Motor neuron (in vitro differentiated cells): ENCODE results near the gene ZNF792. TPM values are rescaled to one million over a fixed set of nuclear protein-coding genes. Genes with fewer than 3 reads are reported as not detected.
A peak's percentile ranks its signal among the peaks of the same experiment; 100 is the strongest.
"Not testable (repeated sequence)": the region's sequence is repeated elsewhere in the genome, so short reads cannot be mapped to it uniquely, and the experiment has no call there.

Source experiments
- ATAC-seq, 8 experiments: fragments of 200-7000 bp; cut with Tn5 transposase; replicated peaks in 6 of 8; 2 replicates each; pipeline ENCODE4 v1.8.0; 2021; ENCODE audit warnings: mild to moderate bottlenecking in 8 of 8, moderate library complexity in 8 of 8
- H3K27ac ChIP-seq, 2 donors: fragments of 250-450 bp; sonication (Bioruptor Pico); 2 replicates each; pipeline ENCODE4 v1.9.0; 2021; ENCODE audit warnings: antibody characterized with exemption in 2 of 2, mild to moderate bottlenecking in 2 of 2, moderate library complexity in 1 of 2
- H3K4me1 ChIP-seq, 2 donors: fragments of 250-450 bp; sonication (Bioruptor Pico); replicated peaks in 1 of 2; 2 replicates each; pipeline ENCODE4 v1.6.1; 2021; ENCODE audit warnings: antibody characterized with exemption in 2 of 2, mild to moderate bottlenecking in 2 of 2, moderate library complexity in 1 of 2
- H3K4me3 ChIP-seq, 5 donors: fragments of 250-450 bp; sonication (Bioruptor Pico); 2 replicates each; pipeline ENCODE4 v1.9.0; 2021; ENCODE audit warnings: antibody characterized with exemption in 5 of 5, mild to moderate bottlenecking in 5 of 5, moderate library complexity in 4 of 5
- WGBS, 10 experiments: fragments of 450-650 bp; shearing (Covaris generic); methylation state at CpG; one replicate each; pipeline ENCODE4 v1.0.0; 2022; 5-methylcytosine and 5-hydroxymethylcytosine counted together
- in situ Hi-C, 9 experiments: fragments of 400-800 bp; cut with MboI; loops; one replicate each; pipeline ENCODE4 v1.15.0; 2021; ENCODE audit warnings: low sequenced_read_pairs in 9 of 9, low pct_unique_long_range_greater_than_20kb in 2 of 9; ENCODE audit not compliant: unreplicated experiment in 9 of 9
- total RNA-seq, 8 experiments: library from RNA; unstranded; fragments of 300-600 nt; gene quantifications; 2 replicates each; pipeline versions ENCODE4 v1.2.3 to v1.2.4, GENCODE V29; 2022

Gene ZNF792
- total RNA-seq, 8 experiments from 2014 or later: 2.4 to 5.2 (median 4.2) TPM

GRCh38 chr19:35005256-35005977, 41.4 kb upstream of the ZNF792 start:
- in situ Hi-C loops: no loop called here
- Histone ChIP-seq H3K27ac (no peak overlapping the region), H3K4me3 (no peak overlapping the region), H3K4me1 (peaks cover 8 to 16% of the 10 kb centered on the region in 2 donors)
- no peak for ATAC-seq
- WGBS, 10 experiments: 61 to 100% (median 93%) methylated on average over 1 to 3 of the region's 11 CpGs; no CpG with 5 or more reads in 3 of the 10 experiments

- in situ Hi-C loops: no loop called here
- no peak for ATAC-seq
- Histone ChIP-seq H3K4me3 (no peak overlapping the region), H3K27ac (no peak overlapping the region), H3K4me1 (peaks cover 8 to 16% of the 10 kb centered on the region in 2 donors)
- 86 to 100% (median 100%) methylated on average over 1 to 6 of the region's 18 CpGs; no CpG with 5 or more reads in 5 of the 10 experiments for WGBS, 10 experiments
Observed at GRCh38 chr19:35004517-35005255, 40.7 kb upstream of the ZNF792 start.

GRCh38 chr19:35002037-35002535, 38.1 kb upstream of the ZNF792 start:
- Histone ChIP-seq H3K27ac (no peak overlapping the region), H3K4me3 (no peak overlapping the region), H3K4me1 (peaks cover 15 to 21% of the 10 kb centered on the region in 2 donors)
- in situ Hi-C loops: no loop called here
- 76 to 98% (median 88%) methylated on average over 3 to 10 of the region's 11 CpGs; no CpG with 5 or more reads in 6 of the 10 experiments for WGBS, 10 experiments
- no peak for ATAC-seq

DNA sequence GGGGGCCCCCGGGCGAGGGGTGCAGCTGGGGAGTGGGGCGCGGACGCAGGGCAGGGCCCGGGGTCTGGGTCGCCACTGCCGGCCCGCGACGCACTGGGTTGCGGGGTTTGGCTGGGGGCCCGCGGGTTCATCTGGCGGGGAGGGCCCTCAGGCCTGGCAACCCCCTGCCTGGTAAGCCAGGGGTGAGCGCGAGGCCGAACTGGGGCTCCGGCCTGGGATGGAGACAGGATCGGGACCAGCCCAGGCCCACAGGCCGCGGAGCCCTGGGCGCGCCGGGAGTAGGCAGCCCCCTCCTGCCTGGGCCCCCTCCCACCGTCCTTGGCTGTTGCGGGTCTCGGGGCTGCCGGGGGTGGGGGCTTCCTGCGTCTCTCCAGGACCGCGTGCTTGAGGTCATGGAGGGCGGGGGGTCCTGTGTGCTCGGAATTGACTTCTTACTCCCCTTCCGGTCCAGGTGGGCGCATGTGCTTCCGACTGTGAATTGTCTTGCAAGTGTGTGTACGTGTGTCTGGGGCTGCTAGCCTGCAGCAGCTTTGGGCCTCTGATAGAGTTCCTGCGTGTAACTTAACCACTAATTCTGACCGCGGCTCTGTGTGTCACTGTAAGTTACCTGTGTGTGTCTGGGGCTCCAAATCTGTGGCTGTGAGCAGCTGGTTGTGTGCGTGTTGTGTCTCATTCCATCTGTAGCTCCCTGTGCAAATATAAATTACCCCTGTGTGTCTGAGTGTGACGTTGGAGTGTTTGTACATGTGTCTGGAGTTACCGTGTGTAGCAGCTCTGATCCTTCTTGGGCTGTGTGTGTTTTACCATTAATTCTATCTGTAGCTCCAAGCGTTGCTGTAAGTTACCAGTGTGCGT, 36.8 kb upstream of the ZNF792 start:
- peak; percentile 3 to 36 (median 21) for ATAC-seq

DNA sequence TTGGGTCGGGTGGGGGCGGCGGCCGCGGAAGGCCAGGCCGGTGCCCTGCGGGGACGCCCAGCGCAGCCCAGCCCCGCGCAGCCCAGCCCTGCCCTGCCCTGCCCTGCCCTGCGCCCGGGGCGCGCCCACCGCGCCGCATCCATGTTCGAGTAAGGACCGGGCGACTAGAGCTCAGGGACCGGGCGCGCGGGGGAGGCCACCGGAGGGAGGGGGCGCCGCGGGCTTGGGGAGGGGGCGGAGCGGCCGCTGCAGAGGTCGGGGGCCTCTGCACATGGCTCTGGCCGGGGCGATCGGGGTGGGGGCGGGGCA, 36.3 kb upstream of the ZNF792 start:
- Histone ChIP-seq H3K4me1 (peaks cover 15 to 21% of the 10 kb centered on the region in 2 donors), H3K27ac (peak overlapping the region; percentile 79 to 92), H3K4me3 (peak overlapping the region; percentile 71 to 80 (median 77))
- ATAC-seq: peak in 6 of 8 experiments; percentile 66 to 83 (median 78)
- no CpG with 5 or more reads among the region's 37 CpGs for WGBS, 10 experiments
- in situ Hi-C loops: no loop called here

More for the DNA sequence above, 36.8 kb upstream of the ZNF792 start:
- Histone ChIP-seq H3K27ac (peak overlapping the region; percentile 79 to 92), H3K4me3 (peak overlapping the region; percentile 71 to 80 (median 77)), H3K4me1 (peaks cover 15 to 21% of the 10 kb centered on the region in 2 donors)
- in situ Hi-C loops: no loop called here
- WGBS, 10 experiments: 0 to 10% (median 5%) methylated on average over 2 to 8 of the region's 46 CpGs; no CpG with 5 or more reads in 5 of the 10 experiments

- peak; percentile 74 to 87 (median 79) for ATAC-seq
- Histone ChIP-seq H3K27ac (peak within 1 kb of the TSS; percentile 79 to 92), H3K4me3 (peak within 1 kb of the TSS; percentile 71 to 80 (median 77)), H3K4me1 (peaks cover 15 to 21% of the 10 kb centered on the region in 2 donors)
- WGBS, 10 experiments: 0 to 32% (median 0%) methylated on average over 1 to 4 of the region's 45 CpGs; no CpG with 5 or more reads in 4 of the 10 experiments
- in situ Hi-C loops: no loop called here
Observed at GRCh38 chr19:34999498-35000337, 35.7 kb upstream of the ZNF792 start, which contains the start of gene GRAMD1A. TSS of gene GRAMD1A (plus strand) at chr19:35000323. CDS start at chr19:35000479, 156 bp downstream.

- Histone ChIP-seq H3K4me3 (peak overlapping the region; percentile 71 to 80 (median 77)), H3K4me1 (peaks cover 15 to 21% of the 10 kb centered on the region in 2 donors), H3K27ac (peak overlapping the region in 1 of 2 donors; percentile 92)
- ATAC-seq: peak in 6 of 8 experiments; percentile 1 to 45 (median 30)
- in situ Hi-C loops: no loop called here
- WGBS, 10 experiments: 0 to 80% (median 48%) methylated on average over 1 to 6 of the region's 13 CpGs; no CpG with 5 or more reads in 6 of the 10 experiments
Observed at GRCh38 chr19:34998777-34999497, 34.9 kb upstream of the ZNF792 start.

DNA sequence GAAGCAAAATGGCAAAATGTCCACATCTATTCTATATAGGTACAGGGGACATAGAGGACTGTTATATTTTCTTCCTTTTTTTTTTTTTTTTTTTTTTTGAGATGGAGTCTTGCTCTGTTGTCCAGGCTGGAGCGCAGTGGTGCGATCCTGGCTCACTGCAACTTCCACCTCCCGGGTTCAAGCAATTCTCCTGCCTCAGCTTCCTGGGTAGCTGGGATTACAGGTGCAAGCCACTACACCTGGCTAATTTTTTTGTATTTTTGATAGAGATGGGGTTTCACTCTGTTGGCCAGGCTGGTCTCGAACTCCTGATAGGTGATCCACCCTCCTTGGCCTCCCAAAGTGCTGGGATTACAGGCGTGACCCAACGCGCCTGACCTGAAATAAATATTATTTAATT, 34.2 kb upstream of the ZNF792 start:
- ATAC-seq, H3K27ac ChIP-seq, in situ Hi-C loops, H3K4me3 ChIP-seq: not testable (repeated sequence)
- 96 to 100% (median 100%) methylated on average over 1 to 4 of the region's 7 CpGs; no CpG with 5 or more reads in 3 of the 10 experiments for WGBS, 10 experiments
- peaks cover 13 to 16% of the 10 kb centered on the region in 2 donors for H3K4me1 ChIP-seq

DNA sequence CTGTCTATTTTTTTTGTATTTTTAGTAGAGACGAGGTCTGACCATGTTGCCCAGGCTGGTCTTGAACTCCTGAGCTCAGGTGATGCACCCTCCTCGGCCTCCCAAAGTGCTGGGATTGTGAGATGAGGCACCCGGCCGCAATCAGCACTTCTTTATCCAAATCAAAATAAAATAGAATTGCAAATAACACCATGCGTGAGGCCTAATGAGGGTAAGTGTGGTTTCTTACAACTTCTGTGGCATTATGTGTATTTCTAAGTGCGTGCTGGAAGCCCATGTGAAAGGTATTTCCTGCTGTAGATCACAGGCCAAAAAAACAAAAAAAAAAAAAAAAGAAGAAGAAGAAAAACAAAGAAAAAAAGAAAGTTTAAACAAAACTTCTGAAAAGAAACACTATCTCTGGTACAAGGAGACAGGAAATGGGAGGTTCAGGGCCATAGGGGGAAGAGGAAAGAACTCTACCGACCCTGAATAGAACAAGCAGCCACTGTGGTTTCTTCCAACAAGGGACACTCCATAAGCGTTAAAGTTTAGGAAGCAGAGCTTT, 33.1 kb upstream of the ZNF792 start:
- 20 to 85% (median 68%) methylated on average over 3 to 8 of the region's 8 CpGs; no CpG with 5 or more reads in 1 of the 10 experiments for WGBS, 10 experiments
- ATAC-seq: no peak
- no peak overlapping the region for H3K27ac ChIP-seq
- in situ Hi-C loops: no loop called here
- no peak overlapping the region for H3K4me3 ChIP-seq
- H3K4me1 ChIP-seq: peaks cover 9 to 13% of the 10 kb centered on the region in 2 donors

DNA sequence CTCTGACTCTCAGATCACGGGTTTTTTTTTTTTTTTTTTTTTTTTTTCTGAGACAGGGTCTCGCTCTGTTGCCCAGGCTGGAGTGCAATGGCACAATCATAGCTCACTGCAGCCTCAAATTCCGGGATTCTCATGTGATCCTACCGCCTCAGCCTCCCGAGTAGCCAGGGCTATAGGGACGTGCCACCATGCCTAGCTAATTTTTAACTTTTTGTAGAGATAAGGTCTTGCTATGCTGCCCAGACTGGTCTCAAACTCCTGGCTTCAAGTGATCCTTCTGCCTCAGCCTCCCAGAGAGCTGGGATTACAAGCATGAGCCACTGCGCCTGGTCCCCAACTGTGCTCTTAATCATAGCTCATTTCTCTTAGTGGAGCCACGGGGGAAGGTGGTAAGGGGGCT, 31.5 kb upstream of the ZNF792 start:
- in situ Hi-C loops: no loop called here
- no peak overlapping the region for H3K4me3 ChIP-seq
- ATAC-seq: no peak
- H3K4me1 ChIP-seq: peaks cover 5 to 8% of the 10 kb centered on the region in 2 donors
- 78 to 93% (median 81%) methylated on average over 1 to 7 of the region's 8 CpGs; no CpG with 5 or more reads in 4 of the 10 experiments for WGBS, 10 experiments
- H3K27ac ChIP-seq: no peak overlapping the region
